CD4-positive, alpha-beta T cell treated with Interleukin-15 for 4 hours (primary cell): ENCODE results near the gene SIPA1.

Source experiments
- DNase-seq: peaks from one replicate; pipeline ENCODE4 v3.0.0-alpha.2; 2020; ENCODE audit warnings: low spot score

The SIPA1 gene

DNA sequence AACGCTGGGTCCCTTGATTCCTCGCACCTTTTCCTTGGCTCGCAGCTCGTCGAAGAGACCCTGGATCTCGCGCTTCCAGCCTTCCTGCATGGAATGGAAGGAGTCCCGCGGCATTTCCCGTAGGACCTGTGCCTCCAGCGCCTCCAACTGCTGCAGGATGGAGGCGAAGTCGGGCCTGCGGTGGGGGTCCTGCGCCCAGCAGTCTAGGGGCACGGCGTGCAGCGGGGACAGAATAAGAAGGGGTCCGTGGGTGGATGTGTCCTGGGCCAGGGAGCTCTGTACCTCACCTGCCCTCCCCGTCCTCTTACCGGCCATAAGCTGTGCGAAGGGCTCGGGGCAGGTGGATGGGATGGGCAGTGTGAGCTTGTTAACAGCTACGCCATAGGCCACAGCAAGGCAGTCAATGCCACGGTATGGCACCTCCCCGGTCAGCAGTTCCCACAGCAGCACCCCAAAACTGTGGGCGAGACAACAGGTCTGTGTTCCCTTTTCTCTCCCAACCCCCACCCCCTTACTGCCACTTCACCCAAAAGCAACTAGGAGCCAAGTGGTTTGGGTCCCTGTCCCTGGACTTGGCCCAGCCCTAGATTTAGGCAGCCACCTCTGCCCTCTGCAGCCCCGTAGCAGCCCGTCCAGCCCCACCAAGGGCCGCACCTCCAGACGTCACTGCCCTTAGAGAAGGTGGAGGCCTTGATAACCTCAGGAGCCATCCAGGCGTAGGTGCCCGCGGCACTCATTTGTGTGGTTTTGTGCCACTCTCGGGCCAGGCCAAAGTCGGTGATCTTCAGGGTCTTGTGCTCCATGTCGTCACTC lies 30.1 kb upstream of the SIPA1 start:
- no peak for DNase-seq

DNA sequence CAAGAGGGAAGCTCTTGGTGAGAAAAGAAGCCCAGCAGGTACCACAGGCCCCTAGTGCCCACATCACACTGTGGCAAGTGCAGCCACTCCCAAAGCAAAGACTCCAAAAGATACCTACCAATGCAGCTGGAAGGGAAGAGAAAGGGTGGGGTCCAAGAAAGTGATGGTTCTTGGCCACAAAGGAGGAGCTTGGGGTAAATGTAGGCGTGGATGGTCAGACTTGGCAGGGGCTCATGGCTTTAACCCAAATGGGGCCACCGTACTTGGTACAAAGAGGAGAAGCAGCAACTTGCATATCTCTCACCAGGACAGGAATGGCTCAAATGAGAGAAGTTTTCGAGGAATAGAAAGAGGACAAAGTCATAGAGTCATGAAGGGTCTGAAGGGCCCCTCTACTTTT lies 28.7 kb upstream of the SIPA1 start:
- DNase-seq = no peak

DNA sequence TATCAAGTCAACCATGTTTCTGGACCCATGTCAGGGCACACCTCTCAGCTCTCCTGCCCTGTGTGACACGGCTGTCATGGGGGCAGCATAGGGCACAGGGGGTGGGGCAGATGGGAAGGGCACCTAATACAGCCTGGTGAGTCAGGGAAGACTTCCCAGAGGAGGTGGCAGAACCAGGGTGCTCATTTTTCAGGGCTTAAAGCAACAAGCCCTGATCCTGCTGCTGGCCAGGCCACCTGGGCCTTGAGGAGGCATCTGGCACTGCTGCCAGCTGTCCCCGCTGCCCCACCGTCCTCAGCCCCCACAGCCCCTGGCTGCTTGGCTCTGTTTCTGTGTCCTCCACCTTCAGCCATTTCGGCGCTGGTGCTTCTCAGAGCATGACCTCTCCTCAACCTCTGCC lies 28.2 kb upstream of the SIPA1 start:
- DNase-seq = no peak

DNA sequence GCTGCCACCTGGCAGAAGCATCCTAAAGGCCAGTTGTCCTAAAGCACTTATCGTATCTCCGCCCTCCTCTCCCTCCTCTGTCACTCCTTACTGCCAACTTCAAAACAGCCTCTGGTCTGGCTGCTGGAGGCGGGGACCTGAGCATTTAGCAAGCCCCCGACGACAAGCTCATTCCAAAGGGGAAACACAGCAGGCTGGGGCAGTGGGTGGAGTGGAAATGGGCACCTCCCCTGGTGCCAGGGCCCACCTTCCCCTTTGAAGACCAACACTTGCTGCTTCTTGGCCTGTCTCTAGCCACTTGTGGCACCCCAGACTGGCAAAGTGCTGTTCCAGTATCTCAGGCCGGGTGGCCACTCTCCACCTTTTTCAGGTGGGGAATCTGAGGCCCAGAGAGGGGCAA lies 27.5 kb upstream of the SIPA1 start:
- DNase-seq = no peak

DNA sequence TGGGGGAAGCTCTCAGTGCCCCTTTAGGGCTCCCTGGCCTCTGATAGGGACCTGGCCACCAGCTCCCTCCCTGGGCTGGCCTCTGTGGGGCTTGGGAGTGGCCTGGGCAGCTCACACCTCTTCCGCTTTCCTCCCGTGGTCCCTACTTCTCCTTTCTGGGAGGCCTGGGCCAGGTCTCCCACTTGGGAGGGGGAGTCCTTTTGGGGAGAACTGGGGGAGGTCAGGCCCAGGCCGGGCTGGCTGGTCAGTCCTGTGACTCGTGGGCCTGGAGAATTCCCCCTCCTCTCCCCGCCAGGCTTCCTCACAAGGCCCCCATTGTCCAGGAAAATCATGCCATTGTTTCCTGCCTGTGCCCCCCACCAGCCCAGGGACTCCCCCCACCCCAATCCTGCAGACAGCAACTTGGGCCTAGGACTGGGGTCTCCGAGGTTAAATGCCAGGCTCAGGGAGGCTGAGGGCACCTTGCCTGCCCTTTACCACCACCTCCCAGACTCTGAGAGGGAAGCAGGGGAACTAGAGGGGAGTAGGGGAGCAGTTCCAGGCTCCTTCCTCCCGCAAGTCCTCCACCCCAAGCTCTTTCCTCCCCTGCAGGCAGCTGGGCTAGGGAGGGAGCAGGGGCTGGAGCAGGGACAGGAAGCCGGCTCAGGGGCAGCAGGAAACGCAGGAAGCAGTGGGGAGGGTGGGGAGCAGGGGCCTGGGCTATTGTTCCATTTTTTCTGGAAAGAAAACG lies 26.7 kb upstream of the SIPA1 start:
- DNase-seq = no peak

DNA sequence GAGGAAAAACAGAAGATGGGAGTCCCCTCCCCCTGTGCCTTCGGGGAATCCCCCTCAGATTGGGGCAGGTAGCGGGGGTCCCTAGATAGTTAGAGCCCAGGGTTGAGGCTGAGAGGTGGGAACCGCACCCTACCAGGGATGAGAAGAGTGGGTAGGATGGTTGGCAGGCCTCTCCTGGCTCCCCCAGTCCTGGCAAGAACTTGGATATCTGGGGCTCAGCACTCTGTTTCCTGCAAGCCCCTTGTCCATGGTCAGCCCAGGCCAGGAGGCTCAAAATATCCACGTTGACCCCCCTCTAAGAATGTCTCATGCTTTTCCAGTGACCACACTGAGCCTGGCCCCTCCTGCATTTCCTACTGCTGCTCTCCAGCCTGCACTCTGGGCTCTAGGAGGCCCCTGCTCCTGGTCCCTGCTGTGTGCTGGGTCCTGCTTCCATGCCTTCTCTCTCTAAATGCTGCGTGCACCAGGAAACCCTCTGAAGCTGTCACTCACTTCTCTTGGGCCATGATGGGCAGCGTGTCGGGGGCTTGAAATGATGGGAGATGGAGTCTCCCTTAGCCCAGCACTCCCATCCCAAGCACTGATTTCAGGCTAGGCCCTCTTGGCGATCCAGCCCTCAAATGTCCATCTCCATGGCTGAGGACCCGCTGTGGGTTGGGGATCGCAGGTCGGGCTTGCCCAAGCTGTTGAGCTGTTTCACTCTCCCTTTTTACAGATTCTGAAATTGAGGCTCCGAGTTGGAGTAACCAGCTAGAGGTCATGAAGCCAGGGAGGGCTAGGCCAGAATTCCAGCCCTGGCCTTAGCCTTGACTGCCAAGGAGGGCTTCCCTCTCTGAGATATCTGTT lies 25.9 kb upstream of the SIPA1 start:
- no peak for DNase-seq

DNA sequence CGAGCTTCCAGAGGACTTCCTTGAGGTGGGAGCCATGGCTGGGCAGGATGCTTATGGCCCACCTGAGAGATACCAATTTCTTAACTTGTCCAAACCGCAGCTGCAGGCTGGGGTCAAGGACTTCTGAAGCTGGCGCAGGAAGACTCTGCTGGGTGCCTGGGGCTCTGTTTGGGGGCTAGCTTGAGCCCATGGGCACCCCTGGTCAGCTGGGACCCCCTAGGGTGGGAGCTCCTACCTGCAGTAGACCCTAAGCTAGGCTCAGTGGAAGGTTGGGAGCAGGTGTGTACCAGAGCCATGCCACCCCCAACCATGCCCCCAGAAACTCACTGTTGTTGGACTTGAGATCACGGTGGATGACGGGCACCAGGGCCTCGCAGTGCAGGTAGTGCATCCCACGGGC lies 25.2 kb upstream of the SIPA1 start:
- no peak for DNase-seq

DNA sequence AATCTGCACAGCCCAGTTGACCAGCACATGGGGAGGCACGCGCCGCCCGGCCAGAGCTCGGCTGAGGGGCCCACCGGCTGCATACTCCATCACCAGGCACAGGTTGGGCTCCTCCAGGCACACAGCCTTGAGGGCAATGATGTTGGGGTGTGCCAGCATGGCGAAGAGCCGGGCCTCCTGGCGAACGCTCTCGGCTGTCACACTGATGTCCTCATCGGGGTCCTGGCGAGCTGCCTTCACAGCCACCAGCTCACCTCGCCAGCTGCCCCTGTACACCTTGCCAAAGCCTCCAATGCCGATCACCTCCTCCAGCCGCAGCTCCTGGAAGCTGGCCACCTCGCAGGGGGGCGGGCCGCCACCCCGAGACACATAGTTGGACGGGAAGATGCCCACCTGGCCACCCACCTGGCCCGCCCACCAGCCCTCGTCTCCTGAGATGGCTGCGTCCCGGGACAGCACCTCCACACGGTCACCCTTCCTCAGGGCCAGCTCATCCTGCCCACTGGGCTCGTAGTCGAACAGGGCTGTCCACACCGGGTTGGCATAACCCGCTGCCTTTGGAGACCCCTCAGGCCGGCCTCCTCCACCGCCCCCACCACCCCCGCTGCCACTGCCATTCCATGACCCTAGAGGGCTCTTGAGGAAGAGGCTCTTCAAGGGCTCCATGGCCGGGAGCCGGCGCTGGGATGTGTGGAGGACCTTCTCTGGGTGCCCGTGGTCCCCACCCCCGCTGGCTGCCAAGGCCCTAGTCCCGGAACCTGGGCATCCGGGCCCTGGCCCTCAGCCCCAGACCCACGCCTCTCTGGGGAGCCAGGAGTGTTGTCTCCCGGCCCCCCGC lies 24.6 kb upstream of the SIPA1 start:
- DNase-seq = no peak

DNA sequence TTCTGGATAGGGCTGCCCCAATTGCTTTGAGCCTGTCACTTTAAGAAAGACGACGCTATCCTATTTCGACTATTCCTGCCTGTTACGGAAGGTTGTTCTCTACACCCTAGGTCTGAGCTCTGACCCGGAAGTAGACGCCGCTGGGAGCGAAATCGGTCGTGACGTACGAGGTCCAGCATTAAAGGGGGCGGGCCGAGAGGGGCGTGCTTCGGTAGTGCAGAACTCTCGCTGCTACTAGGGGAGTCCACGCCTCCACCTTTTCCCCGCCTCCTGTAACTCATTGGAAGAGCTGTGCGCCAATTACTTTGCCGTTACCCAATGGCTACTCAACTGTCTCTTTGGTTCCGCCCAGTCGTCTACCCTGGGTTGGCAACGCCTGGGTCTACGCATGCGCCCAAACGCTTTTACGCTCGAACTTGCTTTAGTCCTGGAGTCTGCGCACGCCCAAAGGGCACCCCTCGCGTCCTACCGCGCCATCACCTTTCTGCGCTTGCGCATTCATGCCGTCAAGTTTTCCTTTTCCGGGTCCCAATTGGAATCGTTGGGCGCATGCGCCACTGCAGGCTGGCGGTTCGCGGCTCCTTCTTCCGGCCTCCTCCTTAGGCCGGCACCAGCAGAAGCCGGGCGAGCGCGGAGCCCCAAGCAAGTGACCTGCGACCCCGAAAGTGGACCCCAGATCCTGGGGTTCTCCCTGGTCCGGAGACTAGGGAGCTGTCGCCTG lies 22.5 kb upstream of the SIPA1 start, which contains the start of gene PCNX3:
Gene PCNX3 (plus strand): TSS at position 548 of the 721 bp plus-strand sequence. CDS start 536 bp downstream, outside the sequence.
- peak; percentile 100 for DNase-seq

DNA sequence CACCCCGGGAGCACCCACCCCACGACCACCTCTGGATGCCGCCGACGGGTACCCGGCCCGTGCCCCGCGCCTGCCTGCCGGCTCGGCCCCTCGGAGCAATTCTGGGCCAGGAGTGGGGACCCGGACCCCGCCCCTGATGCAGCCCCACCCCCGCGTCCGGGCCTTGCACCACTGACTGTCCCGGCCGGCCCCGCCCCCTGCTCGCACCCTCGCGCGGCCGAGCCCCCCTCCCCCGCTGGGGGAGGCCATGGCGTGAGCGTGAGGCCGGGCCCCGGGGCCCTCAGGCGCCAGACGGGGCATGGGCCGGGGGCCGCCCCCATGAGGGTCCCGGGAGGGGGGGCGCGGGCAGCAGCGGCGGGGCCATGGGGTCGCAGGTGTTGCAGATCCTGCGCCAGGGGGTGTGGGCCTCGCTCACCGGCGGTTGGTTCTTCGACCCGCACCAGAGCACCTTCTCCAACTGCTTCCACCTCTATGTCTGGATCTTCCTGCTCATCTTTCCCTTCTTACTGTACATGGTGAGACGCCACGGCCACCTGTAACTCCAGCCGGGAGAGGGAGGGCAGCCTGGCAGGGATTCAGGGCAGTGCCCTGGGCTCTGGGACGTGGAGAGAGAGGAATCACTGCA lies 21.8 kb upstream of the SIPA1 start:
- no peak for DNase-seq

DNA sequence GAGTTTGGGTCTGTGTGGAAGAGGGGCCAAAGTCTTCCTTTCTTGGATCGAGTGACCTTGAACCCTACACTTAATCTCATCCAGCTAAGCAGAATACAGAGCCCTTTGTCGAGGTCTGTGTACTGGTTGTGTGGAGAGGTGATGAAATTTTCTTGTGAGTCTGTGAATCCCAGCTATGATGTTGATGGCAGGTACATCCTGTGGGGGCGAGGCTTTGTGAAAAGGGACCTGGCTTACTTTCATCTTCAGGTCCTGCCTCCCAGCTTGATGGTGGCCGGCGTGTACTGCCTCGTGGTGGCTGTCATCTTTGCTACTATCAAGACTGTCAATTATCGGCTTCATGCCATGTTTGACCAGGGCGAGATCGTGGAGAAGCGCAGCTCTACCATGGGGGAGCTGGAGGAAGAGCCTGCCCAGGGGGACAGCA lies 21.3 kb upstream of the SIPA1 start:
- no peak for DNase-seq

DNA sequence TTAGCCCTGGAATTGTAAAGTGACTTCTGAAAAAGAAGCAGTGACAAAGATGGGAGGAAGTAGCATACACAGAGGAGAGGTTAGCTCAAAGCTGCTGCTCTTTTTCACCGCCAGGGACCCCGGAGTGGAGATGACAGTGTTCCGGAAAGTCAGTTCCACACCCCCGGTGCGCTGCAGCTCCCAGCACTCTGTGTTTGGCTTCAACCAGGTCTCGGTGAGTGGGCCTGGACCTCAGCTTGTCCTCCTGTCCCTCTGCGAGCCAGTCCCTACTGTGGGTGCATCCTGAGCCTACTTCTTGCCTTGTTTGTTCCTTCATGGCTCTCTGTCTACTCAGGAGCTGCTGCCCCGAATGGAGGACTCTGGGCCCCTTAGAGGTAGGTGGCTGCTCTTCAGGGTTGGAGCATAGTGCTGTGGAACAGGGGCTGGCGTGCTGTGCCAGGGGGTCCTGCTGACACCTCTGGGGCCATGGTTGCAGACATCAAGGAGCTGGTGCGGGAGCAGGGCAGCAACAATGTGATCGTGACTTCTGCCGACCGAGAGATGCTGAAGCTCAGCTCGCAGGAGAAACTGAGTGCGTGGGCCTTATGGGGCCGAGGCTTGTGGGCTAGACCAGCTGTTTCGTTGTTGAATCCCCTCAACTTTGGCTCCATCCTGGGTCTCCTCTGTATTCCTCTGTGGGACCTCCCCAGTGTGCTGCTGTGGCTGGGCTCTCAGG lies 20.6 kb upstream of the SIPA1 start:
- DNase-seq = no peak

DNA sequence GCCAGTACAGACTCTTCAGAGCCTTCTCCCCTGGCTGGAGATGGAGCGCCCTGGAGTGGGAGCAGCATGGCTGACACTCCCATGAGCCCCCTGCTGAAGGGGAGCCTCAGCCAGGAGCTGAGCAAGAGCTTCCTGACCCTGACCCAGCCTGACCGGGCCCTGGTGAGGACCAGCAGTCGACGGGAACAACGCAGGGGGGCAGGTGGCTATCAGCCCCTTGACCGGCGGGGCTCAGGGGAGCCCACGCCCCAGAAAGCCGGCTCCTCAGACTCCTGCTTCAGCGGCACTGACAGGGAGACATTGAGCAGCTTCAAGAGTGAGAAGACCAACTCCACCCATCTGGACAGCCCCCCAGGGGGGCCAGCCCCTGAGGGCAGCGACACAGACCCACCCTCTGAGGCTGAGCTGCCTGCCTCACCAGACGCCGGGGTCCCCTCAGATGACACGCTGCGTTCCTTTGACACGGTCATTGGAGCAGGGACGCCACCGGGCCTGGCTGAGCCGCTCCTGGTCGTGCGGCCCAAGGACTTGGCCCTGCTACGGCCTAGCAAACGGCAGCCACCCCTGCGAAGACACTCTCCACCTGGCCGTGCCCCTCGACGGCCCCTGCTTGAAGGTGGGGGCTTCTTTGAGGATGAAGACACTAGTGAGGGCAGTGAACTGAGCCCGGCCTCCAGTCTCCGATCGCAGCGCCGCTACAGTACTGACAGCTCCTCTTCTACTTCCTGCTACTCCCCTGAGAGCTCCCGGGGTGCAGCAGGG lies 19.7 kb upstream of the SIPA1 start:
- DNase-seq = no peak

DNA sequence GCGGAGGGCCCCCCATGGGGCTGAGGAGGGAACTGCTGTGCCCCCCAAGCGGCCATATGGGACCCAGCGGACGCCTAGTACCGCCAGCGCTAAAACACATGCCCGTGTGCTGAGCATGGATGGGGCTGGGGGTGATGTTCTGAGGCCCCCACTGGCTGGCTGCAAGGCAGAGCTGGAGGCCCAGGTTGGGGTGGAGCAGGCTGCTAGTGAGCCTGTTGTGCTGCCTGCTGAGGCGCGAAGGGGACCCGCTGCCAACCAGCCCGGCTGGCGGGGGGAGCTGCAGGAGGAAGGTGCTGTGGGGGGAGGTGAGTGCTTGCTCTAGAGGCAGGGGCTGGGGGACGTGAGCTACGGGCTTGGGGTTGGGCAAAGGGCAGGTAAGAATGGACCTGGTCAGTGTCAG lies 19.1 kb upstream of the SIPA1 start:
- DNase-seq = no peak

DNA sequence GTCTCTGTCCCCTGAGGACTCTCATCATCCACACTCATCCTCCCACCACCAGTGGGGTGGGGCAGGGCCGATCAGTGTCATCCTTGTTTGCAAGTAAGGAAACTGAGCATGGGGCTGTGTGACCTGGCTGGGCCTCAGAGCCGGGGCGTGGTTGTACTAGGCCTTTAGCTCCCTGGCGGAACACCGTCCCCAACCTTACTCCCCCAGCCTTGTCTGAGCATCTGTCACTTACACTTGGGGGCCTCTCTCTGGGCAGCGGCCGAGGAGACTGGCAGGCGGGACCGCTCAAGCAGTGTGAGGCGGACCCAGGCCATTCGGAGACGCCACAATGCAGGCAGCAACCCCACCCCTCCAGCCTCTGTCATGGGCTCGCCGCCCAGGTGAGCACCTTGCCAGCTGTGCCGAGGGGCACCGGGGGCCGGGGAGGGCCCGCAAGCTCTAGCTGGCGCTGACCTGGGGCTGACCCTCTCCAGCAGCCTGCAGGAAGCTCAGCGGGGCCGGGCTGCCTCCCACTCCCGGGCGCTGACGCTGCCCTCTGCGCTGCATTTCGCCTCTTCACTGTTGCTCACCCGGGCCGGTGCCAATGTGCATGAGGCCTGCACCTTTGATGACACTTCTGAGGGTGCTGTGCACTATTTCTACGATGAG lies 18.5 kb upstream of the SIPA1 start:
- no peak for DNase-seq

DNA sequence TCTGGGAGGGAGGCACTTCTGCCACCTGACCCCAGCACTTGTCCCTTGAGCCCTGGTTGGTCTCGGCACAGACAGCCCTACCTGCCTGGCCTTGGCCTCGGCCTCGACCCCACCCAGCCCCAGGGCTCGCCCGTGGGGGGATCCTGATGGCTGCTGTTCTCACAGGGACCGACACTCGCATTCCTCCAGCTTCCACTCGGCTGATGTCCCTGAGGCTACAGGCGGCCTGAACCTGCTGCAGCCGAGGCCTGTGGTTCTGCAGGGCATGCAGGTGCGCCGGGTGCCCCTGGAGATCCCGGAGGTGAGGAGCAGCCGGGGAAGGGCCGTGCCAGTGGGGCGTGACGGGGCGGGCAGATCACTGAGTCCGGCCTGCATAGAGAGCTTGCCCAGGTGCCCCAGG lies 17.2 kb upstream of the SIPA1 start:
- no peak for DNase-seq

DNA sequence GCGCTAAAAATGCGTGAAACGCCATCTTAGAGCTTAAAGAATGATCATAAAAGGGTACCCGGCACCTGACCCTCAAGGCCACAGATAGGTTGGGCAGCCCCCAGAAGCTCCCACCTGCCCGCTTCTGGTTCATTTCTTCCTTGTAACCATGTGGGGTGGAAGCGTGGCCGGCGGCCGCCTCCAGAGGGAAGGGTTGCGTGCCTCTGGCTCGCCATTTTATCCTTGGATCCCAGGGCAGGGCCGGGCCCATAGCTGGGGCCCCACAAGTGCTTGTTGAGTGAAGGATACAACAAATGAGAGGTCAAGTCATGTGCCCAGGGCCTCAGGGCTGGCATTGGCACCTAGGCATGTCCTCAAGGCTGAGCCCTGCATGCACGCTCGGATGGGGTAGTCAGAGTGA lies 16.4 kb upstream of the SIPA1 start:
- no peak for DNase-seq

DNA sequence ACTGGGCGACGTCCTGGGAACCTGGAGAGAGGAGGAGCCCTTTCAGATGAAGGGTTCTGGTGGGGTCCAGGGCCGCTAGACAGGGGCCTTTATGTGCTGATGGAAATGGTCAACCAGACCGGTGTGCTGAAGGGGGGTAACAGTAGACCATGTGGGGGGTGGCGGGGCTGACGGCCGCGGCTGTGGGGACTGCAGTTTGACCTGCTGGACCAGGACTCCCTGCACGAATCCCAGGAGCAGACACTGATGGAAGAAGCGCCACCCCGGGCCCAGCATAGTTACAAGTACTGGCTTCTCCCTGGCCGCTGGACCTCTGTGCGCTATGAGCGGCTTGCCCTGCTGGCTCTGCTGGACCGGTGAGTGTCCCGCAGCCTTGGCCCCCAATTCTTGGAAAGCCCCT lies 15.9 kb upstream of the SIPA1 start:
- no peak for DNase-seq

DNA sequence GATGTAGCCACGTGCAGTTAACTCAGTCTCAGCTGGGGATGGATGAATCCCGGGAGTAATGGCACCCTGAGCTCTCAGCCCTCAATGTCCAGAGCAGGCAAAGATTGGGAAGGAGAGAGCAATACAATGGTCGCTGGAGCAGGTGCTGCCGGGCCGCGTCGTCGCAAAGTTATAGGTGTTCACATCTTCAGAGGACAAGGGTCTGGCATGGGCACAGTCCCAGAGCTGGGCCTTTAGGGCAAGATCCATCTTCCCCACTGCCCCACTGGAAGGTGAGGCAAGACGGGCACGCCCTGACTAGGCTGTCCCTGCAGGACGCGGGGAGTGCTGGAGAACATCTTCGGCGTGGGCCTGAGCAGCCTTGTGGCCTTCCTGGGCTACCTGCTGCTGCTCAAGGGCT lies 14.7 kb upstream of the SIPA1 start:
- DNase-seq = no peak
